IMR-90 (cell line): ENCODE measurements around the gene RASGRF1. TPM values are rescaled to one million over a fixed set of nuclear protein-coding genes. Genes with fewer than 3 reads are reported as not detected.

Experiments
- ATAC-seq: fragments of 200-7000 bp; cut with Tn5 transposase; 2 replicates; pipeline ENCODE4 v1.9.1; 2020; ENCODE audit warnings: low read depth, mild to moderate bottlenecking, moderate library complexity
- BruUV-seq: library from RNA; stranded (reverse); fragments of 400-500 nt; replicated peaks from 2 replicates; lab custom pipeline; 2021; lab: Mats Ljungman, UMichigan
- CTCF ChIA-PET: fragments of 300-600 bp; formaldehyde crosslinking; extraction: SDS; loops from one replicate; lab custom pipeline; 2021; ENCODE audit warnings: antibody characterized with exemption; lab: Yijun Ruan, JAX
- POLR2A ChIA-PET: fragments of 300-600 bp; sonication (Branson Sonifier 250); formaldehyde crosslinking; loops from one replicate; lab custom pipeline; 2022; ENCODE audit warnings: antibody characterized with exemption; ENCODE audit not compliant: unreplicated experiment; lab: Charles Lee
- DNase-seq: peaks from one replicate; pipeline ENCODE4 v3.0.0; 2013
- H2AFZ ChIP-seq: replicated peaks from 2 replicates; pipeline ENCODE3; 2013; ENCODE audit warnings: low read length, mild to moderate bottlenecking; ENCODE audit not compliant: poor library complexity
- H2AK5ac ChIP-seq: 2 replicates; pipeline ENCODE4 v1.6.1; 2013; ENCODE audit warnings: low read depth, low read length, inconsistent platforms
- H2AK9ac ChIP-seq: replicated peaks from 2 replicates; pipeline ENCODE3; 2013; ENCODE audit warnings: mild to moderate bottlenecking, low read depth, low read length, moderate library complexity; ENCODE audit not compliant: poor library complexity
- H2BK120ac ChIP-seq: 2 replicates; pipeline ENCODE4 v1.6.1; 2013; ENCODE audit warnings: low read depth, low read length, inconsistent platforms
- H2BK15ac ChIP-seq: 3 replicates; pipeline ENCODE4 v1.6.1; 2013; ENCODE audit warnings: low read depth, low read length, inconsistent platforms
- H2BK20ac ChIP-seq: 2 replicates; pipeline ENCODE4 v1.6.1; 2013; ENCODE audit warnings: low read depth, mild to moderate bottlenecking, inconsistent platforms, low read length, moderate library complexity
- H2BK5ac ChIP-seq: 2 replicates; pipeline ENCODE4 v1.6.1; 2013; ENCODE audit warnings: mild to moderate bottlenecking, low read depth, low read length, inconsistent platforms; ENCODE audit not compliant: poor library complexity, severe bottlenecking
- H3K14ac ChIP-seq: replicated peaks from 2 replicates; pipeline ENCODE4 v1.6.1; 2013; ENCODE audit warnings: low read depth, low read length, inconsistent platforms
- H3K18ac ChIP-seq: 2 replicates; pipeline ENCODE4 v1.6.1; 2013; ENCODE audit warnings: low read depth, low read length, control low read depth
- H3K23ac ChIP-seq: 2 replicates; pipeline ENCODE4 v1.6.1; 2013; ENCODE audit warnings: low read depth, low read length, inconsistent platforms
- H3K27ac ChIP-seq: 2 replicates; pipeline ENCODE4 v1.5.1; 2013; ENCODE audit warnings: mild to moderate bottlenecking, control low read depth, low read length; ENCODE audit not compliant: insufficient read depth
- H3K27me3 ChIP-seq: 2 replicates; pipeline ENCODE4 v1.6.1; 2013; ENCODE audit warnings: low read length; ENCODE audit not compliant: control insufficient read depth, insufficient read depth
- H3K36me3 ChIP-seq: 2 replicates; pipeline ENCODE4 v1.6.1; 2013; ENCODE audit warnings: low read length, mixed read lengths; ENCODE audit not compliant: control insufficient read depth, insufficient read depth
- H3K4ac ChIP-seq: 2 replicates; pipeline ENCODE4 v1.6.1; 2013; ENCODE audit warnings: low read depth, low read length, inconsistent platforms
- H3K4me1 ChIP-seq: 2 replicates; pipeline ENCODE4 v1.6.1; 2013; ENCODE audit warnings: low read length, mixed read lengths; ENCODE audit not compliant: control insufficient read depth, insufficient read depth
- H3K4me2 ChIP-seq: 2 replicates; pipeline ENCODE4 v1.6.1; 2013; ENCODE audit warnings: low read depth, mild to moderate bottlenecking, control low read depth, low read length, moderate library complexity
- H3K4me3 ChIP-seq: 2 replicates; pipeline ENCODE4 v1.5.1; 2013; ENCODE audit warnings: low read depth, mild to moderate bottlenecking, control low read depth, low read length, moderate library complexity; ENCODE audit not compliant: insufficient read depth
- H3K56ac ChIP-seq: 2 replicates; pipeline ENCODE4 v1.6.1; 2013; ENCODE audit warnings: low read length, inconsistent platforms; ENCODE audit not compliant: insufficient read depth; ENCODE audit errors: extremely low read depth
- H3K79me1 ChIP-seq, 2 experiments: 2 replicates each; pipeline ENCODE4 v1.6.1; 2013; ENCODE audit warnings: low read length in 2 of 2, inconsistent platforms in 1 of 2, low read depth in 1 of 2
- H3K9ac ChIP-seq: 2 replicates; pipeline ENCODE4 v1.6.1; 2013; ENCODE audit warnings: low read depth, low read length, control low read depth
- H3K9me1 ChIP-seq: 2 replicates; pipeline ENCODE4 v1.6.1; 2013; ENCODE audit warnings: low read length, inconsistent platforms; ENCODE audit not compliant: insufficient read depth
- H3K9me3 ChIP-seq: 2 replicates; pipeline ENCODE4 v1.6.1; 2013; ENCODE audit warnings: low read length; ENCODE audit not compliant: control insufficient read depth, insufficient read depth
- H4K20me1 ChIP-seq: 2 replicates; pipeline ENCODE4 v1.6.1; 2013; ENCODE audit warnings: low read length, inconsistent platforms; ENCODE audit not compliant: insufficient read depth
- H4K5ac ChIP-seq: 2 replicates; pipeline ENCODE4 v1.6.1; 2013; ENCODE audit warnings: mild to moderate bottlenecking, low read depth, low read length, control low read depth
- H4K8ac ChIP-seq, 2 experiments: 2 replicates each; pipeline ENCODE4 v1.6.1; 2013; ENCODE audit warnings: low read depth in 2 of 2, low read length in 2 of 2, control low read depth in 1 of 2, inconsistent platforms in 1 of 2
- H4K91ac ChIP-seq: 2 replicates; pipeline ENCODE4 v1.6.1; 2013; ENCODE audit warnings: low read depth, low read length, inconsistent platforms; ENCODE audit not compliant: insufficient read depth
- CEBPB ChIP-seq: IDR thresholded peaks from 2 replicates; pipeline ENCODE4 v1.6.1; 2012; ENCODE audit warnings: low read depth, low read length, improper control_type of control experiment
- FOS ChIP-seq: fragments of 150-350 bp; IDR thresholded peaks from 2 replicates; pipeline ENCODE4 v1.6.1; 2016; ENCODE audit warnings: low read depth, low read length
- NFE2L2 ChIP-seq: fragments of 150-350 bp; IDR thresholded peaks from 2 replicates; pipeline ENCODE4 v1.6.1; 2016; ENCODE audit warnings: low read depth, mild to moderate bottlenecking, low read length
- WGBS, 2 experiments: methylation state at CpG; one replicate each; pipeline versions ENCODE4 v1.1.5 to v1.1.7; 2013; ENCODE audit warnings: missing lambda C conversion rate in 2 of 2; ENCODE audit not compliant: insufficient read length in 1 of 2; ENCODE audit errors: extremely low coverage in 2 of 2; 5-methylcytosine and 5-hydroxymethylcytosine counted together
- dilution Hi-C: fragments of 300-500 bp; cut with HindIII; formaldehyde crosslinking; loops from one replicate; pipeline ENCODE4 v1.14.3; 2018; ENCODE audit warnings: low sequenced_read_pairs; ENCODE audit not compliant: unreplicated experiment
- in situ Hi-C: fragments of 300-500 bp; cut with MboI; formaldehyde crosslinking; loops from 3 replicates; pipeline ENCODE4 v1.14.3; 2019; ENCODE audit warnings: low sequenced_read_pairs, inconsistent platforms, mixed read lengths
- intact Hi-C: fragments of 100-400 bp; cut with micrococcal nuclease; formaldehyde crosslinking; loops from 2 replicates; pipeline ENCODE4 v1.10.0; 2022
- polyA plus RNA-seq, 3 experiments: library from polyadenylated mRNA; depleted of rRNA; stranded (reverse); fragments of >200 nt; gene quantifications; 2 replicates each; pipeline ENCODE4 v1.2.3, GENCODE V29; 2012; ENCODE audit warnings: low replicate concordance in 1 of 3
- total RNA-seq: library from RNA; depleted of rRNA; stranded (reverse); fragments of >200 nt; gene quantifications from 2 replicates; pipeline ENCODE4 v1.2.3, GENCODE V29; 2012

The RASGRF1 gene
- total and polyA plus RNA-seq, 2 of the 4 experiments (the other 2 are of a cell fraction) = under 0.01 to 0.15 TPM

GRCh38 chr15:78951841-78952238, 138.7 kb downstream of the RASGRF1 start:
- CTCF ChIA-PET = no interaction called here

More at GRCh38 chr15:78951841-78952238, 138.7 kb downstream of the RASGRF1 start:
- Histone ChIP-seq H4K5ac (no peak overlapping the region), H3K4me1 (no peaks in the 10 kb centered on the region; the same call in 1 of the 2 replicates), H3K23ac (no peak overlapping the region), H2AK9ac (no peak overlapping the region), H4K20me1 (no peaks in the 10 kb centered on the region), H2BK15ac (no peak overlapping the region), H3K9me1 (peaks cover 8% of the 10 kb centered on the region; the same call in 1 of the 2 replicates), H3K4me2 (no peak overlapping the region), H3K36me3 (no peaks in the 10 kb centered on the region), H2AK5ac (no peak overlapping the region), H4K8ac (no peak overlapping the region), H3K56ac (no peak overlapping the region), H3K79me1 (no peaks in the 10 kb centered on the region), H3K9me3 (no peaks in the 10 kb centered on the region), H2BK20ac (no peak overlapping the region), H3K14ac (no peak overlapping the region), H2AFZ (no peak overlapping the region), H3K4me3 (no peak overlapping the region), H2BK5ac (no peak overlapping the region), H3K4ac (no peak overlapping the region), H4K91ac (no peak overlapping the region), H3K27me3 (peaks cover 13% of the 10 kb centered on the region), H3K9ac (no peak overlapping the region), H3K27ac (no peak overlapping the region), H3K18ac (no peak overlapping the region), H2BK120ac (no peak overlapping the region)
- POLR2A ChIA-PET = no interaction called here
- intact Hi-C loops = loop anchor here (1.0 kb wide), 1 partner anchor 36 kb away; no protein-coding TSS in a partner anchor
- DNase-seq = peak; percentile 47
- TF ChIP-seq FOS (peak; percentile 29; the same call in 1 of the 2 replicates), CEBPB (peak; percentile 25; the same call in 1 of the 2 replicates), NFE2L2 (no peak)
- in situ Hi-C loops = no loop called here
- 80% methylated on average over 1 of the region's 4 CpGs; no CpG with 5 or more reads in 1 of the 2 experiments for WGBS, 2 experiments
- dilution Hi-C loops = no loop called here
- BruUV-seq = no TSS peak
- ATAC-seq = no peak; the same call in 1 of the 2 replicates
